Activated T-helper 17 cell treated with anti-CD3 and anti-CD28 coated beads, Interleukin-2, amount 50 U/mL, for 72 hours (primary cell): ENCODE measurements around the gene CRBN. TPM values are rescaled to one million over a fixed set of nuclear protein-coding genes. Genes with fewer than 3 reads are reported as not detected.

ENCODE experiments used
- ATAC-seq: fragments of 150-1000 bp; cut with Tn5 transposase; replicated peaks from 2 replicates; pipeline ENCODE4 v1.10.0; 2021; ENCODE audit warnings: mild to moderate bottlenecking, moderate library complexity
- H3K27ac Mint-ChIP-seq: one replicate; pipeline ENCODE4 v1.8.0; 2022; ENCODE audit warnings: mixed read lengths
- H3K27me3 Mint-ChIP-seq: one replicate; pipeline ENCODE4 v1.8.0; 2022; ENCODE audit warnings: mixed read lengths
- H3K36me3 Mint-ChIP-seq: one replicate; pipeline ENCODE4 v1.8.0; 2022; ENCODE audit warnings: low read depth, mild to moderate bottlenecking, mixed read lengths
- H3K4me1 Mint-ChIP-seq: one replicate; pipeline ENCODE4 v1.8.0; 2022; ENCODE audit warnings: mixed read lengths
- H3K4me3 Mint-ChIP-seq: one replicate; pipeline ENCODE4 v1.8.0; 2022; ENCODE audit warnings: mild to moderate bottlenecking, mixed read lengths
- H3K9me3 Mint-ChIP-seq: one replicate; pipeline ENCODE4 v1.8.0; 2022; ENCODE audit warnings: mixed read lengths
- total RNA-seq, 2 donors: library from RNA; stranded (reverse); gene quantifications; one replicate each; pipeline ENCODE4 v1.2.3, GENCODE V29; 2022

The CRBN gene
- total RNA-seq, 2 donors from 2014 or later, result 43.9 to 50.4 TPM

DNA sequence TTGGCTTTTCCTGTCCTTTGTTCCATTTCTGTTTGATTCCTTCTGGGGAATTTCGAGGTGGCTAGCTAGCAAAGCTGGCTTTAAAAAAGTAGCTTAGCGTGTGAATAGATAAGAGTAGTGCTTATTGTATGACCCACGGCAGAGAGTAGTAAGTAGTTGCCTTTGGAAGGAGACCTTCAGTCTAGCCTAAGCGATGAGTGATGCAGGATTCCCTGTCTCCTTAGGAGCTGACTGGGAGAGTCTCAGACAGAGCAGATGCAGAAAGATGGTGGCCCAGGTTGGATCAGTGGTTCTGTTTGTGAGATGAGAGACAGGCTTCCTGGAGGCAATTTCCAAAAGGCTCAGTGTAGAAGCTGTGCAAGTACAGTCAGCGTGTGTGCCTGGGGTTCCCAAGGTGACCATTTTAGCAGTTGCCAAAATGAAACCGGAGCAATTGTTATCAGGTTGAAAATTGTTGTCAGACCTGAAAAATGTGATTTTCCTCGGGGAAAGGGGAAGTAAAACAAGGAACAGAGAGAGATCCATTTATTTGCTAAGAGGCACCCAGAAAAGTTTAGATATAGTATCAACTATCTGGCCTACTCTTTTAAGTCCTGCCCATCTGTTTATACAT lies 68.6 kb downstream of the CRBN start:
- ATAC-seq, result no peak
- peaks cover 3% of the 10 kb centered on the region for H3K27me3 Mint-ChIP-seq
- no peaks in the 10 kb centered on the region for H3K9me3 Mint-ChIP-seq
- peak overlapping the region; percentile 66 for H3K27ac Mint-ChIP-seq
- H3K36me3 Mint-ChIP-seq, result no peaks in the 10 kb centered on the region
- H3K4me3 Mint-ChIP-seq, result peak overlapping the region; percentile 64
- H3K4me1 Mint-ChIP-seq, result peaks cover 18% of the 10 kb centered on the region

DNA sequence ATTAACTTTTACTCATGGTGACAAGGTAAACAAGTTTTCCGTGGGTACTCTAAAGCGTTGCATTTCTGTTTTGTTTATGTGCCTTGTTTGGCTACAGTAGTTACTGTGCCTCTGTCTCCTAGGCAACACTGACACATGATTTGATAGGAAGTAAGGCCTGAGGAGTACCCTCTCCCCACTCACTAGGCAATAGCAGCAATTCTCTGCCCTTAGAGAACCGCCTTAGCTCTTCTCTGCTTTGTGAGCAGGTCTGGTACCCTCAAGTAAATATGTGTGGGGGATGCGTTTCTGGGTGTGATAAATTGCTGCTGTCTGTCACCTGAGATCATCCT lies 69.2 kb downstream of the CRBN start, which contains the start of gene IL5RA:
TSS of gene IL5RA (minus strand) at position 76 of the 332 bp plus-strand sequence. CDS start 5,390 bp downstream, outside the sequence.
- peak within 1 kb of the TSS; percentile 64 for H3K4me3 Mint-ChIP-seq
- H3K27ac Mint-ChIP-seq, result peak within 1 kb of the TSS; percentile 66
- H3K9me3 Mint-ChIP-seq, result no peaks in the 10 kb centered on the region
- ATAC-seq, result peak; percentile 75
- no peaks in the 10 kb centered on the region for H3K36me3 Mint-ChIP-seq
- peaks cover 18% of the 10 kb centered on the region for H3K4me1 Mint-ChIP-seq
- H3K27me3 Mint-ChIP-seq, result peaks cover 4% of the 10 kb centered on the region

DNA sequence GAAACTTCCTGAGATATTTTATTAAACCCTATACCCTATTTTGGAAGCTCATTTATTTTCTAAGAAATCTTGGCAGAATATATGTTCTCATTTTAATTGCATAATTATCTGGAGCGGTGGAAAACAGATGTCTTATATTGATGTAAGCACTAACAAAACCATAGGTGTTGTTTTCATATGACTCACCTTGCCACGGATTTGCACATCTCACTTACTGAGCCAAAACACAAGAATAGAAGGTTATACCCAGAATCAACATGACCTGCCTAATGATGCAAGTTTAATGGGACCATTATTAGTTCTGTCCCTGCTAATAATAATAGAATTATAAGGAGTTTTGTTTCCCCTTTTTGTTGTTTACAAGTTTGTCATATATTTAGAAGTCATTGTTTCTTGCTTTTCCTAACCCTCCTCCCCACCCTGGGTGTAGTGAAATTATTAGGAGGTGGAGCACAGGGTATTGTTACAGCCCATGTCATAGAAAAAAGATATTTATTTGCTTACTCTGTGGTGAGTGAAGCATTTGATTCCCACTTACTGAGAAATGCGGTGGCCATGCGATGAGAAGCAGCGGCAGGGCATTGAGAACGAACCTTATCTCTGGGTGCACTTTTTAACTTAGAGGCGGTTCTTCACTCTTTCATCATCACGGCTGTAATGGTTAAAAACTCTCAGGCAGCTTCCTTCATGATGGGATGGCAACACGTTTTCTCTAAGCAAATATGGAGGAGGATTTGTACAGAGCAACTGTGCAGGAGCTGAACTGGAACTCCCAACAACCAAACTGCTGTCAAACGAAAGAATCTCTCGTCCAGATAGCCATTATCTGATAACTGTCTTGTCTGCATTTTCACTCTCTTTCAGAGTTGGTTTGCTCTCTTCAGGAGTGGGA lies 69.8 kb downstream of the CRBN start:
- peaks cover 18% of the 10 kb centered on the region for H3K4me1 Mint-ChIP-seq
- H3K4me3 Mint-ChIP-seq, result peak overlapping the region; percentile 64
- H3K36me3 Mint-ChIP-seq, result no peaks in the 10 kb centered on the region
- ATAC-seq, result peak; percentile 81
- peak overlapping the region; percentile 66 for H3K27ac Mint-ChIP-seq
- H3K9me3 Mint-ChIP-seq, result no peaks in the 10 kb centered on the region
- H3K27me3 Mint-ChIP-seq, result peaks cover 4% of the 10 kb centered on the region

DNA sequence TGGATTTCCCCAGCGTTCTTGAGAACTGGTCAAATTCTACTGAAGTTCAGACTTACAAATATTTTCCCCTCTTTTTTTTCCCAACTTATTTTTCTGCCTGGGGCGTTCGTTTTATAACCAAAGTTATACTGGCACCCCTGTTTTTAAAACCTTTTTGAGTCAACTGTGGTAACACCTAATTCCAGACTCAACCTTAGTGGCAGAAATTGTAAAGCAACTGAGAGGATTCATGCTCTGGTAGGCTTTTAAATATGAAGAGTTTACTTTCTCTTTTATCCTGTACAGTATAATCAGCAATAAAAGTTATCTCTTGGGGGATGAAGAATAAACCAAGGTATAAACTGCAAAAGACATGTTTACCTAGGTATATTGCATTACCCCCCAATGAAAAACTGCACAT lies 71.6 kb downstream of the CRBN start:
- no peak overlapping the region for H3K27ac Mint-ChIP-seq
- H3K9me3 Mint-ChIP-seq, result no peaks in the 10 kb centered on the region
- no peaks in the 10 kb centered on the region for H3K36me3 Mint-ChIP-seq
- ATAC-seq, result peak; percentile 52
- H3K4me1 Mint-ChIP-seq, result peaks cover 18% of the 10 kb centered on the region
- H3K27me3 Mint-ChIP-seq, result peaks cover 4% of the 10 kb centered on the region
- no peak overlapping the region for H3K4me3 Mint-ChIP-seq

DNA sequence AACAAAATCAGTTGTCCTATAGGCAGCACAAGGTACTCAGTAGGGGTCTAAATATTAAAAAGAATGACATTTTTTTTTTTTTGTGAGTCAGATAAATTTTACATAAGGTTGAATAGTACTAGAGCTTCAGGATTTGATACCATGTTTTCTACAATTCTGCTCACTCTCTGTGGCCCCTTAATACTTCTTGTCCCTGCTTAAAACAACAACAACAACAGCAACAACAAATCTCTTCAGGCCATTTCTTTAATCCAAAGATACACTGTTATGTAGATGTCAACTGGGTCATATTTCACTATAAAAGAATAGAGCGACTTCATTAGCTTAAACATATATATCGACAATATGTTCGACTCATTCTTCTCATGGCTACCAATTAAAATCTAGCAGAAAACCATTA lies 72.3 kb downstream of the CRBN start:
- ATAC-seq, result no peak
- no peak overlapping the region for H3K27ac Mint-ChIP-seq
- H3K9me3 Mint-ChIP-seq, result no peaks in the 10 kb centered on the region
- no peak overlapping the region for H3K4me3 Mint-ChIP-seq
- peaks cover 18% of the 10 kb centered on the region for H3K4me1 Mint-ChIP-seq
- H3K36me3 Mint-ChIP-seq, result no peaks in the 10 kb centered on the region
- H3K27me3 Mint-ChIP-seq, result peaks cover 4% of the 10 kb centered on the region

DNA sequence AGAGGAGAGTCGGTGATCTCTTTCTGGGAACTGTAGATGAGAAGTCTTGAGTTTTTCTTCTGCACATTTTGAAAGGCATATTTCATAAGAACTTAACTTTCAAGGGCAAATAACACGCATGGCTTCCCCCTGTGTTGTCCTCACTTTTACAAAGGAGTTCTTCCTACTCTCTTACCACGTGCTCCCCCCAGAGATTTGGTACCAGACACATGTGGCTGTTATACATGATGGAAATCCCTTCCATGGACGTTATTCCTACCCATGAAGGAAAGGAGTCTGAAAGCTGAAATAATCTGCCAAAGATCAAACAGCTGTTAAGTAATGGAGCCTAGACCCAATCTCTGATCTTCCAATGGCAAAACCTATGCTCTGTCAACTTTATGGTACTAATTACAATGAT lies 73.7 kb downstream of the CRBN start:
- ATAC-seq, result no peak
- H3K4me3 Mint-ChIP-seq, result no peak overlapping the region
- peaks cover 16% of the 10 kb centered on the region for H3K4me1 Mint-ChIP-seq
- no peaks in the 10 kb centered on the region for H3K9me3 Mint-ChIP-seq
- H3K36me3 Mint-ChIP-seq, result no peaks in the 10 kb centered on the region
- H3K27me3 Mint-ChIP-seq, result peaks cover 4% of the 10 kb centered on the region
- H3K27ac Mint-ChIP-seq, result no peak overlapping the region

DNA sequence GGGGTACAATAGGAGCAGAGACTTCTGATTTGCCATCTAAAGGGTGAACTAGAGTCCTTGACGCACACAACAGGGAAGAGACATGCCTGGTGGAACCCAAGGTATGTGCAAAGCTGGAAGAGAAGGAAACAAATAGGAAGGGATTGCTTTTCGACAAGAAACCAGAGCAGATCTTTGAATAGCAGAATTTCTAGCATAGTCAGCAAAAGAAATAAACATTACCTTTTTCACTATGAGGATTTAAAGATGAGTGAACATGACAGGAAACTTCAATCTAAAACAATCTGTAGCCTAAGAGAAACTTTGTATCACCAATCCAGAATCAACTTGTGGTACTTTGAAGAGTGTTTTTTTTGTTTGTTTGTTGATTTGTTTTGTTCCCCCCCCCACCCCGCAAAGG lies 74.2 kb downstream of the CRBN start:
- Mint-ChIP-seq H3K27ac (no peak overlapping the region), H3K4me3 (no peak overlapping the region), H3K36me3 (no peaks in the 10 kb centered on the region), H3K9me3 (no peaks in the 10 kb centered on the region), H3K27me3 (peaks cover 4% of the 10 kb centered on the region), H3K4me1 (peaks cover 11% of the 10 kb centered on the region)
- no peak for ATAC-seq

DNA sequence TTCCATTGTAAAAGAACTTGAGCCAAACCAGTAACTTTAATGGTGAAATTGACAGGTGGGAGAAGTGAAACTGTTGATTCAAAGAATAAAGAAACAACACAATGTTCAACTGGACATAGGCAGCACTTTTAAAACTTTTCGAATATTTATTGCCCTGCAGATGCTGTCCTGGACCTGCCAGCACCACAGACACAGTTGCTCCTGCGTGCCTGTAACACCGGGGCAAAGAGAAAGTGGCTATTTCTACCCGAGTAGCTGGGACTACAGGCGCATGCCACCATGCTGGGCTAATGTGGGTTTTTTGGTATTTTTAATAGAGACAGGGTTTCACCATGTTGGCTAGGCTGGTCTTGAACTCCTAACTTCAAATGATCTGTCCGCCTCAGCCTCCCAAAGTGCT lies 76.7 kb downstream of the CRBN start:
- Mint-ChIP-seq H3K27me3 (peaks cover 4% of the 10 kb centered on the region), H3K9me3 (no peaks in the 10 kb centered on the region), H3K4me1 (no peaks in the 10 kb centered on the region), H3K36me3 (no peaks in the 10 kb centered on the region), H3K27ac (no peak overlapping the region), H3K4me3 (no peak overlapping the region)
- no peak for ATAC-seq

DNA sequence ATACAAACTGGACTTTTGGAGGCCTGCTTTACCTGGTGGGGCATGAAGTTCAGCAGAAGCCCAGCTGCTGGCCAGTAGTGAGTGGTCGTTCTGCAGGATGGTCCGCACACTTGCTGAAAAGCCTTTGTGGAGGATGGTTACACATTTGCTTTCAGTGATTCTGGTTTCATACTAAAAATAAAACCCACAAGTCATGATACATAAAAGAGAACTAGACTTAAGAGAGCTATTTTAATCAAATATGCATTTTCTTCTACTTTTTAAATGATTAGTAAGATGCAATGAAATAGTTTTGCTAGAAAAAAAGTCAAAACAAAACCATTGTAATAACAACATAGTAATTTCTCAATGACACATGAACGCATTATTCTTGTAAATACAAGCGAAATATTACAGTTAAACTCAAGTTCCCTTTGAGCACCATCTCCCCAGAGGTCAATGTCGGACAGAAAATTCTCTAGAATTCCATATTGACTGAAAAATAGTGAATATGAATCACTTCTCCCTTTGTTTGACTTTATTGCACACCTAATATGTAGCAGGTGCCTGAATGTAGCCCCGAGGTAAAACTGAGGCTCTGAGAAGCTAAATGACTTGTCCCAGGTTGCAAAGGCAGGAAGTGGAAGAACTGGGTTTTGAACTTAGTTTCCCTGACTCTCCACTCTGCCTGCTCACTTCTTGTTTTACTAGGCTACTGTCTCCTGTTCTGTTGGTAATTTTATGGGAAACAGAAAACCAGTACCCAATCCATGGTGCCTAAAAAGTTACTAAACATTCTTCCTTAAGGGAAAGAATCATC lies 77.6 kb downstream of the CRBN start:
- Mint-ChIP-seq H3K4me3 (no peak overlapping the region), H3K27me3 (peaks cover 7% of the 10 kb centered on the region), H3K27ac (no peak overlapping the region), H3K4me1 (no peaks in the 10 kb centered on the region), H3K36me3 (no peaks in the 10 kb centered on the region), H3K9me3 (no peaks in the 10 kb centered on the region)
- peak; percentile 24 for ATAC-seq

Other genes starting within 250 kb of the CRBN start
- gene IL5RA, start 69.3 kb downstream of the CRBN start, total RNA-seq, result under 1 TPM in 1 of 2 donors, not detected in 1; 0.79 TPM
- 10 to 100 TPM; 31.2 to 52.7 TPM for gene TRNT1, start 52.8 kb downstream of the CRBN start, total RNA-seq